Measurements from ENCODE around the gene ALAS1.
A peak's percentile ranks its signal among the peaks of the same experiment; 100 is the strongest.
"Not testable (repeated sequence)": the region's sequence is repeated elsewhere in the genome, so short reads cannot be mapped to it uniquely, and the experiment has no call there.

The ALAS1 gene

GRCh38 chr3:52197842-52198625, at the start of gene ALAS1:
Gene ALAS1, plus strand, starts transcription at chr3:52198160. Its CDS starts 1,082 bp downstream, at chr3:52199242.
- Histone ChIP-seq H3K9me3 (no peaks in the 10 kb centered on the region), H3K27ac (peak within 1 kb of the TSS; percentile 75 to 81), H3K36me3 (peaks cover 7 to 17% (median 11%) of the 10 kb centered on the region in 3 donors), H3K4me3 (peak within 1 kb of the TSS; percentile 77 to 86), H3K4me1 (peaks cover 4 to 38% (median 22%) of the 10 kb centered on the region in 4 donors), H3K27me3 (no peaks in the 10 kb centered on the region)
- TF ChIP-seq CTCF (IDR thresholded peaks at IDR 0.05) = peak; percentile 13 to 21
- DNase-seq = peak; percentile 91 to 95
- intact Hi-C loops (cut with DNase I; ENCODE audit: low total_unique reads) = no loop called here

GRCh38 chr3:52149021-52149420, 48.9 kb upstream of the ALAS1 start:
- TF ChIP-seq CTCF (IDR thresholded peaks at IDR 0.05) = no peak
- no peaks in the 10 kb centered on the region for H3K36me3 ChIP-seq
- no peaks in the 10 kb centered on the region for H3K27me3 ChIP-seq
- intact Hi-C loops (cut with DNase I; ENCODE audit: low total_unique reads) = no loop called here
- DNase-seq = no peak
- no peak overlapping the region for H3K27ac ChIP-seq
- H3K9me3 ChIP-seq = no peaks in the 10 kb centered on the region
- H3K4me3 ChIP-seq = no peak overlapping the region
- H3K4me1 ChIP-seq = peaks cover 0 to 10% (median 9%) of the 10 kb centered on the region in 4 donors

GRCh38 chr3:52149726-52150125, 48.2 kb upstream of the ALAS1 start:
- DNase-seq = no peak
- no peak for TF ChIP-seq CTCF (IDR thresholded peaks at IDR 0.05)
- no peaks in the 10 kb centered on the region for H3K36me3 ChIP-seq
- peaks cover 0 to 11% (median 10%) of the 10 kb centered on the region in 4 donors for H3K4me1 ChIP-seq
- intact Hi-C loops (cut with DNase I; ENCODE audit: low total_unique reads) = no loop called here
- H3K9me3 ChIP-seq = no peaks in the 10 kb centered on the region
- no peaks in the 10 kb centered on the region for H3K27me3 ChIP-seq
- H3K27ac ChIP-seq = no peak overlapping the region
- H3K4me3 ChIP-seq = no peak overlapping the region

GRCh38 chr3:52150357-52150756, 47.6 kb upstream of the ALAS1 start:
- TF ChIP-seq CTCF (IDR thresholded peaks at IDR 0.05) = no peak
- Histone ChIP-seq H3K36me3 (no peaks in the 10 kb centered on the region), H3K27ac (no peak overlapping the region), H3K27me3 (no peaks in the 10 kb centered on the region), H3K4me3 (no peak overlapping the region), H3K4me1 (peaks cover 0 to 15% (median 11%) of the 10 kb centered on the region in 4 donors), H3K9me3 (no peaks in the 10 kb centered on the region)
- intact Hi-C loops (cut with DNase I; ENCODE audit: low total_unique reads) = no loop called here
- no peak for DNase-seq

- Histone ChIP-seq H3K9me3 (no peaks in the 10 kb centered on the region), H3K27me3 (no peaks in the 10 kb centered on the region), H3K4me3 (no peak overlapping the region), H3K27ac (no peak overlapping the region), H3K36me3 (no peaks in the 10 kb centered on the region), H3K4me1 (peaks cover 0 to 15% (median 11%) of the 10 kb centered on the region in 4 donors)
- intact Hi-C loops (cut with DNase I; ENCODE audit: low total_unique reads) = no loop called here
- TF ChIP-seq CTCF (IDR thresholded peaks at IDR 0.05) = no peak
- no peak for DNase-seq
Observed at GRCh38 chr3:52150860-52151259, 47.1 kb upstream of the ALAS1 start.

- intact Hi-C loops (cut with DNase I; ENCODE audit: low total_unique reads); H3K9me3 ChIP-seq; DNase-seq; H3K36me3 ChIP-seq; H3K4me3 ChIP-seq; H3K27ac ChIP-seq; H3K27me3 ChIP-seq: not testable (repeated sequence)
- H3K4me1 ChIP-seq = peaks cover 0 to 15% (median 11%) of the 10 kb centered on the region in 4 donors
Observed at GRCh38 chr3:52151991-52152390, 46.0 kb upstream of the ALAS1 start.

All from tibial artery (tissue), 4 donors.